ENCODE results near the gene NBAS.
A peak's percentile ranks its signal among the peaks of the same experiment; 100 is the strongest.

The NBAS gene

DNA sequence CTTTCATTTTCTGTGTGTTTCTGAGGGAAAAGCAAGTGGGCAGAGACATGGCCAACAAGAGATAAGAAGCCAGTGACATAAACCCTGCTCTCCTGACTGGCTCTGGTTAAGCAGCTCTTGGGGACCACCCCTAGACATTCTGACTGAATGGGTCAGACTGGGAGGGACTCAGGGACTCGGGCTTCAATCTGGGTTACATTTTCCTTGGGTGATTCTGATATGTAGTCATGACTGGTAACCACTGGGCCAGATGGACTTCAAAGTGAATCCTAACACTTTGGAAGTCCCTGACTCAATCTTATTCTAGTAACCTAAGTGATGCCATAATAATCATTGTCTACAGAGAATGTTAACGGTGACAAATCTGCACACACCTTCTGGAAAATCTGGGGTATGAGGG, 397.8 kb downstream of the NBAS start:
- DNase-seq (ENCODE audit: low read depth), result no peak

DNA sequence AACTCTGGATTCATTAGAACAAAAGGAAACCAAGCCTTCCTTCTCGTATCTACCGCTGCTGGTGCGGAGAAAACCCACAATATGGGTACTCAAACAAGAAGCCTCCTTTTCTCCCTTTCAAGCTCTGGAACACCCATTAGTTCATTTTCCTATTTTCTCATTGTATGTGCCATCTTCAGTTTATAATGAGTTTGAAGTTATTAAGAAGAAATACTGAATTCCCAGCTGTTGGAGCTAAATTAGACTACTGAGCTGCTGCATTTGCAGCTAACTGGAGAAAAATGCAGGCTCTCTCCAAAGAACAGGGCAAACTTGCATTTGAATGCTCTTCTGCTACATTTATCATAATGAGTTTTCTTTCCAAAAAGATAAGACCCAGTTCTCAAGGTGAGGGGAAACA, 398.5 kb downstream of the NBAS start:
- DNase-seq (ENCODE audit: low read depth), result no peak

DNA sequence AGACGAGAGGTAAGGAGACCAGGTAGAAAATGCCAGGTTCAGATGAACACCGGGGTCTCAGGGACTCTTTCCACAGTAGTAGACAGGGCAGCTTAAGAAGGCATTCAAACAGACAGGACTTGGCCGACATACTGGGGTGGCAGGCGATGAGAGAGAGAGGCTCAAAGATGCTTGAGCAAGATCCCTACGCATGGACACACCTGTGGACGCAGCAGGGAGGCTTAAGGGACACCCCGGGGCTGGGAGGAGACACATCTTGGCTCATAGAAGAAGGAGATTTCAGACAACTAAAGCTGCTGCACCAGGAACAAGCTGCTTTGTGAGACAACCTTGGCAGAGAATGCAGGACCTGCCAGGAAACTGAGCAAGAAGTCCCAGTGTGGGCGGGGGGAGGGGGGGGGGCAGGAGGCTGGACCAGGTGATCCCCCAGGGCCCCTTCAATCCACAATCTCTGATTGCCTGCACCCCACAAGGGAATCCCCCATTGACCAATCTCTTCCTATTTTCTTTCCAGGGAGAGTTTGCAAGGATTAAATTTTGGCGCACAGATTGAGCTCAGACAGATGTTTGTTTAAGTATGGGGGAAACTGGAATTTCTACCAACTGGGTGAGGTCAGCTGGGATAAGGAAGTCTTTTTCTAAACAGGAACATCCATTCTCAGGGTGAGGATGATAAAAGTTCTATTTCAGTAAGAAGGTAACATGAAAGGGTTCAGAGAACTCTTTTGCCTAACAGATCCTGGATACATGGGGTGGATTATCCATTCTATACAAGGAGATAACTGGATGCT, 400.7 kb downstream of the NBAS start:
- no peak for DNase-seq (ENCODE audit: low read depth)

DNA sequence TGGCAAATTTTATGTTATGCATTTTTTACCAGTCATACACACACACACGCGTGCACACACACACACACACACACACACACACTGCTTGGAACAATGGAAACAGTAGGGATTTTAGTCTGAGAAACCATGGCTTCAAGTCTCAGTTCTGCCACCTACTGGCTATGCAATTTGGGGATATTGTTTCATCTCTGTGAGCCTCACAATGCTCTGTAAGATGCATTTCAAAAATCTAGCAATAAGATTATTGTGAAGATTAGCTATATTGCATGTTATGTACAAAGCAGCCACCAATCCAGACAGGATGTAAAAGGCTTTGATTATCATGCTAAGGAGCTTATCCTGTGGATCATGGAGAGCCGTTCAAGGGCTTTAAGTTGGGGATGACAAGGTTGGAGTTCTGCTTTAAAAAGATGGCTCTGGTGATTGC, 401.4 kb downstream of the NBAS start:
- DNase-seq (ENCODE audit: low read depth), result peak; percentile 65

DNA sequence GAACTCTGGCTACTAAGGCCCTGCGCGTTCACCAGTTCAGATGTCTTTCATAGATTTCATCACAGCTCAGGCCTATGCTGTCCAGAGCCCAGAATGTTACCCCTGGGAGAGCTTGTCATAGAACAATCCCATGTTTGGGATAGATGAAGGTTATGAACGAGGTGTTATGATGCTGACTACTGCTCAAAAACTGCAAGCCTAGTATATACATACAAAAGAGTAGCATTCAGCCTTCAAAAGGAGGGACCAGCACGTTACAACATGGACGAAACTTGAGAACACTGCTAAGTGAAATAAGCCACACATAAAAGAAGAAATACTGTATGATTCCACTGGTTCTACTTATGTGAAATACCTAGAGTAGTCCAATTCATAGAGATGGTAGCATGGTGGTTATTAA, 401.9 kb downstream of the NBAS start:
- no peak for DNase-seq (ENCODE audit: low read depth)

DNA sequence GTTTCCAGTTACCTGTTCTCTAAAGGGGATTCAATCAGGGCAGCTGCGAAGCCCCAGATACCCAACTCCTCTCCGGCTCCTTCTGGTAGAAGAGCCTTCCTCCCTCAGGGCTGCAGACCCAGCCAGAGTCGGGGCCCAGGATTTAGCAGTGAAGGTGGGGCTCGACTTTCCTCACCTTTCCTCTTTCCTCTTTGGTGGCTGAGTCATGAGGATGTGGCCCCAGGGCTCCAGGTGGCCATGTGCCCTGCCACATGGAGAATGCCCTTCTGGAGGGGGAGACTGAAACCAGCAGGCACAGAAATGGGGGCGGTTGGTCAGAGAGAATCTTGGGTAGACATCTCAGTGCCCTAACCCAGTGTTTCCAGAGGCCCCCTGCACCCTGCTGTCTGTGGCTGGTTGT, 402.6 kb downstream of the NBAS start:
- DNase-seq (ENCODE audit: low read depth), result no peak

DNA sequence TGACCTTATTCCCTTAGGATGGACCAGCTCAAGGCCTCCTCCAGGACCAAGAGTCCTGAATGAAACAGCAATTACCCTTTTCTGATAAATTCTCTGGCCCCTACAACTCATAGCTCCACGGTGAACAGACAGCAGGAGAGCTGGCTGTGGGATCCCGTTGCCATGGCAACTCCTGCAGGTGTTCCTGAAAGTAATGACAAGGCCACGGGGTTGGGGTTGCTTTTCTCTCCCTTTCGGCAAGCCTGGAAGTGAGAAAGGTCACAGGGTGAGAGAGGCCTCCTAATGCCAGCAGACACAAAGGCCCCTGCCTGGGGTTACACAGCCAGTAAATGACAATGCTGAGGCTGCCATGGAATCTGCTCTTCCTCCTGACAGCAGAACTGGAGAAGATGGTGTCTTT, 403.0 kb downstream of the NBAS start:
- no peak for DNase-seq (ENCODE audit: low read depth)

DNA sequence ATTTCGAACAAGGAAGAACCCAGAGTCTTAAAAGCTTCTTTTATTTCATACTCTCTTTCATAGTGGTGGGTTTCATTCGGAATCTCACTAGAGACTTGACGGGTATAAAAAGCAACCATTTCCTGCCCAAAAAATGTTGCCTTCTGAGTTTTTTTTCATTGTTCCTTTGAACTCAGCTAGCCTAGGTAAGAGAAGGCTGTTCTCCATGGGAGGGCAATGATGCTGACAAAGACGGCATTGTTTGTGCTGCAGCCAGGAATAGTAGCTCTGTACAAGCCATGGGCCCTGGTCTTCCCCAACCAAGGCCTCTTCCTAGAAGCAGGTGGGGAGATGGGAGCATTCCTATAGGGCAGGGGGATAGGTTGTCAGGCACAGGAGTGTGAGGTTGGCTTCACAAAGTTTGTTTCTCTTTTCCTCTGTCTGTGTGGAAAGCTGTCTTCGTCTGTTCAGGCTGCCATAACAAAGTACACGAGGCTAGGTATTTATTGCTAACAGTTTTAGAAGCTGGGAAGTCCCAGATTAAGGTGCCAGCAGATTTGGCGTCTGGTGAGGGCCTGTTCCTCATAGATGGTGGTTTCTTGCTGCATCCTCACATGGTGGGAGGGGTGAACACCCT, 405.1 kb downstream of the NBAS start:
- no peak for DNase-seq (ENCODE audit: low read depth)

DNA sequence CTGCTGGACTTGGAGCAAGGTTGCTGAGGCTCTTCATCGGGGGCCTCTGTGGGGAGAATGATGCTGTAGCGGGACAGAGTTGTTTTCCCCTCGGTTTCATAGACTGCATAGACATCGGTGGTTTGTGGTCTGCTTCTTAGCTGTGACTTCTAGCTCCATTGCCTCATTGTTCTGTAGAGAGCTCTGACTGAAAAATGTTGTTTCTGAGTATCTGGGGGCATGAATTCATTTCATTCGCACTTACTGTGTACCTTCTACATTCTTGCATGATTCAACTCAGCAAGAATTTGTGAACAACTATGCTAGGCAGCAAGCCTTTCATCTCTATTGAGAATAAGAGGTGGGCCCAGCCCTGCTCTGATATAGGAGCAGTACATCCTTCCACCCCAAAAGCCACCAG, 406.8 kb downstream of the NBAS start:
- DNase-seq (ENCODE audit: low read depth), result no peak

DNA sequence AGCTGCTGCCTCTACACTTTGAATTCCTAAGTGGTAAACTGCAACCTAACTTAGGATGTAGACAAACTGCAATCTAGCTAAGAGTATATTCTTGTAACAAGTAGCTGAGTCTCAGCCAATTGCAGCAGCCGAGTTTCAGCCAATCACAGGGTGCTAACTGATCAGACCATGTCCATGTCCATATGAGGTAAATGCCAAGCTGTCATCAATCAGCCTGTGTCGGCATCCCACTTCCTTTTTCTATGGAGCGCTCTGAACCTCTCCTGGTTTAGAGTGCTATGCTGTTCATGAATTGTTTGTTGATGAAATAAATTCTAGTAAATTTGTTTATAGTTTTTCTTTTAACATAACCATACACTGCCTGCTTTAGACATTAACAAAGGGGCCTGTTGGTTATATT, 408.8 kb downstream of the NBAS start:
- no peak for DNase-seq (ENCODE audit: low read depth)

DNA sequence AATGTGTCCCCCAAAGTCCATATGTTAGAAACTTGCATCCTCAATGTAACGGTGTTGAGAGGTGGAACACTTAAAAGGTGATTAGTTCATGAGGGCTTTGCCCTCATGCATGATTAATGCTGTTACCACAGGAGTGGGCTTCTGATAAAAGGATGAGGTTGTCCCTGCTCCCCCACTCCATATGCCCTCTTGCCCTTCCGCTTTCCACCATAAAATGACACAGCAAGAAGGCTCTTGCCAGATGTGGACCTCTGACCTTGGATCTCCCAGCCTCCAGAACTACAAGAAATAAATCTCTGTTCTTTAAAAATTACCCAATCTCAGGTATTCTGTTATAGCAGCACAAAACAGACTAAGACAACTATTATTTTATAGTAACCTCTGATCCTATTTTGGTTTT, 412.1 kb downstream of the NBAS start:
- DNase-seq (ENCODE audit: low read depth), result no peak

DNA sequence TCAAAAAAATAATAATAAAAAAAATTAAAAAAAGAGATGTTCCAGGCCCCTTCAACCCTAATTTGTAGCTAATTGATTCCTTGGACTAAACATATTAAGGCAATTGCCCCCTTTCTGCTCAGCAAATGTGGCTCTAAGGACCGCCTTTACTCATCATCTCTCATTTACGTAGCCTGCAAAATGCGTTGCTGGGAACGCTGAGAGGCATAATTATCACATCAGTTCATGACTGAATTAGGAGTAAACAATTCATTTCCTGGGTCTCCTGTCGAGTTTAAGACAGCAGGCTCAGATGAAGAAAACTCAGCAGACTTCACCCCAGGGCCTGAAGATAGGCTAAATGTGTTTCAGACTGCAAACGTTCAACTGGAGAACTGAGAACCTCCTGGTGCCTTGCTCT, 413.5 kb downstream of the NBAS start:
- DNase-seq (ENCODE audit: low read depth), result no peak

DNA sequence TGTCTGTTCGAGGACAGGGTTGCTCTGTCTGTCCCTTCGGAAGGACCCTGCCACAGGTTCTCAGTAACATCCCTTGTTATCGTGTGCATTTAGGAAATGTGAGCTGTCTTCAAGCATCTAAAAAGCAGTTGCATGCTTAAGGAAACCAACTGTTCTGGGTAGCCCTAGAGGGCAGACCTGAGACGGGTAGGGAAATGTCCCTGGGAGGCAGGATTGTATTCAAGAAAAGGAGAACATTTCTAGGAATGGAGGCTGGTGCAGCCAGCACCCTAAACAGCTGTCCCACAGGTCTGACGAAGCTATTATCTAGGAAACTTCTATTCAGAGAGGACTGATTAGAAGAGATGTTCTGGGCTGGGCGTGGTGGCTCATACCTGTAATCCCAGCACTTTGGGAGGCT, 414.2 kb downstream of the NBAS start:
- no peak for DNase-seq (ENCODE audit: low read depth)

DNA sequence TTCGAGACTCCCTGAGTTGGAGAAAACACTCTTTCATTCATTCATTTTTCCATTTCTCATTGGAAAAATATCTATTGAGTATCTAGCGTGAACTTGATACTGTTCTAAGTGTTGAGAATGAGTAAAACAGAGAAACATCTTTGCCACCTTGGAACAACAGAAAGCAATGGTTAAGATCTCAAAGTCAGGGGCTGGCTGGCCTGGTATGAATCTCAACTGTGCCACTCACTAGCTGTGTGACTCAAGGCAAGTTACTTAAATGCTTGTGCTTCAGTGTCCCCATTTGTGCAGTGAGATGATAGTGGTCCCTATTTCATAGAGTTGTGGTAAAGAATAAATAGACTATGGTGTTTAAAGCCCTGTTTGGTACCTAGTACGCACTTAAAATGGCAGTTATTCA, 415.2 kb downstream of the NBAS start:
- no peak for DNase-seq (ENCODE audit: low read depth)

DNA sequence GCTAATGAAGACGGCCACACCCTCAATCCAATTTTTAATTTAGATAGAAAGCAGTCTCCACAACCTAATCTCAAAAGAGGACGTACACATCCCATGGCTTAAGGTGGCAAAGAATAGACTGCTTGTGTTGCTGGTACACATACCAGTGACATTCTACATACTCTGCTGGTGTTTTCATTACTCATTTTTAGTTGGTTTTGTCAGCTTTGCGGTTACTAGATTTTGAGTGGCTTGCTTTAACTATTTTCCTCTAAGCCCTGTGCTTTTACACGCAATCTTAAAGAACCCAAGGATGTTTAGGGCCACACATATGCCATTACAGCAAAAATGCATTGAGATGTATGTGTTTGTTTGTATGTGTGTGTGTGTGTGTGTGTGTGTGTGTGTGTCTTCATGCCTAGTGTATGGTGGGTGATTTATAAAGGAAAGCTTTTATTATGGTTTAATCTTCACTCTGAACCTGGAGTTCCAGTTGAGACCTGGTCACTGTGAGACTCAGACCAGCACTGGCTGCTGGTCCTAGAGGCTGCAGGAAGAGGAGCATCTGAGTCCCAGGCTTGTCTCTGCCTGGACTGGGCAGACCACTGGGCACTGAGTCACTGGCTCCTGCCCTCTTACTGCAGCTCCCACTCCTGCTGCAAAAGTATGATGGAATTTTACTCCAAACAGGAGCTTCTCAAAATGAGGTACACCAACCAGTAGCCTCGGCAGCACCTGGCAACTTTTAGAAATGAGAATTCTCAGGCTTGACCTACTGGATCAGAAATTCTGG, 415.9 kb downstream of the NBAS start:
- DNase-seq (ENCODE audit: low read depth), result no peak

DNA sequence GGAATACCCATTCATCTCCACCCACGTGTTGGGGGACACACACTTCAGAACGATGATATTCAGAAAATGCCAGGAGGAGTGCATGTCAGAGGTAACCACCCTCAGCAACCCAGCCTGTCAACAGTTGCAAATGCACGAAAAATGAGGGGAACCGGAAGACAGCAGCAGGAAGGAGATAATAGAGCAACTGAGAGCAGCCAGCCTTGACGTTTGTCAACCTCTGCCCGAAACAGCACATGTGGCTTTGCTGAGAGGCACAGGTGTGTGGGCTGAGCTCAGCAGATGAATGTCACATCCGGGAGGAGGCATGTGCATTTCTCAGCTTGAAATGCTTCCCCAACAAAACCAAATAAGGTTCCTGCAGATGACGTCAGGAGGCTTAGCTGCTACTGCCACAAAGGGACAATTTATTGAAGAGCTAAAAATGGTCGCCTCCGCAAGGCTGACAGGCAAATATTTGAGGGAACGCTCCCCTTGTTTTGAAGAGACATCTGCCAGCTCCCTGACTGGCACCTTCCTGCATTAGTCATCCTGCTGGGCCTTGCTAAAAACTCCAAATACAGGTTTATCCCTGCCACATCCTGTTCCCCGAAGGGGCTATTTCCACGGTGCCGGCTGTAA, 419.0 kb downstream of the NBAS start:
- peak; percentile 61 for DNase-seq (ENCODE audit: low read depth)

DNA sequence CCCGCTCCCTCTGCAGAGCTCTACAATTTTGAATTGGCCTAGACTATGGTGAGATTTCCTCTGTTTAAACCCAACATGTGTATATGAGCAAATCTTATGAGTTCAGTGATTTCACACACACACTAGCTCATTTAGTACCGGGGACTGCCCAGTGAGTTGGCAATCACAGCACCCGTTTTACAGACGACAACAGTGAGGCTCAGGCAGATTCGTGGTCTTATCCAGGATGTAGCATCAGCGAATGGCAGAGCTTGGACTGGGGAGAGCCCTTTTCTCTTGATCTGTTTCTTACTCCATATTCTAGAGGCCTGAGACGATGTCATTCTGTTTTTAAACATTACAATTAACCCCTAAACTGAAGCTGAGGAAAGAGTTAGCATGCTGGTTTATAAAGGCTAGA, 419.9 kb downstream of the NBAS start:
- no peak for DNase-seq (ENCODE audit: low read depth)

DNA sequence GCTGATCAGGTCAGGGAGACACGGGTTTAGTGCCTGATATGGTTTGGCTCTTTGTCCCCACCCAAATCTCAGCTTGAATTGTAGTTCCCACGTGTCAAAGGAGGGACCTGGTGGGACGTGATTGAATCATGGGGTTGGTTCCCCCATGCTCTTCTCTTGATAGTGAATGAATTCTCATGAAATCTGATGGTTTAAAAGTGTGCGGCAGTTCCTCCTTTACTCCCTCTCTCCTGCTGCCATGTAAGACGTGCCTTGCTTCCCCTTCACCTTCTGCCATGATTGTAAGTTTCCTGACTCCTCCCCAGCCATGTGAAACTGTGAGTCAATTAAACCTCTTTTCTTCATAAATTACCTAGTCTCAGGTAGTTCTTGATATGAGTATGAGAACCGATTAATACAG, 424.5 kb downstream of the NBAS start:
- no peak for DNase-seq (ENCODE audit: low read depth)

DNA sequence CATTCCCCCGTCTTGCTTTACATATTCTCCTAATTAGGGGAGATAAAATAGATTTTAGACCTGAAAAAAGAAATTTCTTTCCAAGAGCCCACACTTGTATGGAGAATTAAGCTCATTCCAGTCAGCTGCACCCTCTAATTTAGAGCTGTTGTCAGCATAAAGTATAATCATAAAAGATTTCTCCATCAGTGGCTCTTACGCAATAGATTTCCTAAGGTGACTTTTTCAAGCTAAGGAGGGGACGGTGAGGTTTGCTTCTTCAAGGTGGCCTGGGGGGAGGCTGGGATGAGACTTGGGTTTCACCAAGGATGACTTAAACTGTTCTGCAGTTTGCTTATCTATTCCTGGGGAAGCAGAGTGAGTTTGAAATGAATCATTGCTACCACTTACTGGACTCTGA, 426.2 kb downstream of the NBAS start:
- no peak for DNase-seq (ENCODE audit: low read depth)

DNA sequence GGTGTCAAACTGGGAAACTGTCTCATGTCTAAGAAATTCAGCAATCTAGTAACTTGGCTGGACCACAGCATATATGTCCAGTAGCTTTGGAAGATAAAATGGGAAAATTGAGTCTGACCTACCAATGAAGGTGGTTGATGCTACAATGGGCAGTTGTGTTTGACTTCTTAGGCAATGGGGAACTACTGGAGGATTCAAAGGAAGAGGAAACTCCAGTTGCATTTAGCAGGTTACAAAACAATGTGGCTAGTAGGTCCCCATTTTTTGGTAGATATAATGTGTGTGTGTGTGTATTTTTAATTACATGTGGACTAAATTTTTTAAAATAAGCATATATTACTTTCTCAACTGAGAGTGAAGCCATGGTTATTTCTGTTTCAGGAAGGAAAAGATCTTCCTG, 427.7 kb downstream of the NBAS start:
- DNase-seq (ENCODE audit: low read depth), result no peak

DNA sequence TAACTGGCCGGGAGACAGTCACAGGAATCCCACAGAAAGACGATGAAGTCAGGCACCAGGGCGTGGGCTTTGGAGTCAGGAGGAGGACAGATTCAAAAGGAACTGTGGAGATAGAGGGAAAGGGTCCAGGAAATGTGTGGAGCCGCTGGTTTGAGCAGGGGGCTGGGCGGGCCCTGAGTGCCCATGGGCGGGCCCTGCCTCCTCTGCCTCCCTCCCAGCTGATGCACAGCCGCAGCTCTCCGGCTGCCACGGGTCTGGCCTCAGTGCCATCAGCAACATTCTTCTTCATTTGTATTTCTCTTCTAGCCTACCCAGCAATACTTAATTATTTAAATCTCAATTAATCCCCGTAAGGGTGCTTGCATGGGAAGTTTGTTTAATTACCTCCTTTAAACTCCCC, 432.3 kb downstream of the NBAS start:
- DNase-seq (ENCODE audit: low read depth), result no peak

DNA sequence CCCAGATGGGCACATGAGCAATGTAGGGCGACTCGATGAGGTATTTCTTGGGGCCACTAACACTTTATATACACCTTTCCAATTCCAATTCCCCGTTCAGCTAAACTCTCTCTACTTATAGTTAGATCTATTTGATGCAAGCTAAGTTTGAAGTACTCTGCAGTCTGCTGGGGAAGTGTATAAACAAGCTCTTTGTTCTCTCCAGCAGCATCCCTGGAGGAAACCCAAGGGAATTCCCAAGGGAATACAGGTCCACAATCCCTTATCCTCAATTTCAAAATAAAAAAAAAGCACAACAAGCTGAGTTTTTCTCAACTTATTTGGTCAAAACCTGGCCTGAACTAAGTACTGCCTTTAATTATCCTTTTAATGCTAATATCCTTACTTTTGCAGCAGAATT, 433.3 kb downstream of the NBAS start:
- DNase-seq (ENCODE audit: low read depth), result no peak

DNA sequence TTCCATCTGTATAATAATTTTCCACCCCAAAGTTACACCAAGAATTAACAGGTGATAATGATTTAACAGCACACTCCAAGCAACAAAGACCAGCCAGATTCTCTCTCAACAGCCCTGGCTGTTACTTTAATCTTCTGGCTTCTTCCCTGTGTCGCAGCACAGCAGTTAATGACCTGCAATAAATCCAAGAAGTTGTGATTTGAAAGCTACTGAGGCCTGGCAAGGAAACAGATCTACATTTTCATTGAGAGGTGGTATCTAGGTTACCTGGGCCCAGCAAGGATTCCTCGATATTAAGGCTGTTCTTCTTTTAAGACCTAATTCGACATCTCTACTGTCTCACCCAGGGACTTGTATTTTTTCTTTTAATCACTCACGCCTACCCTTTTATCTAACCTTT, 433.8 kb downstream of the NBAS start:
- no peak for DNase-seq (ENCODE audit: low read depth)
